Fibroblast of villous mesenchyme (primary cell): ENCODE measurements around the gene EGFL7. TPM values are rescaled to one million over a fixed set of nuclear protein-coding genes. Genes with fewer than 3 reads are reported as not detected.

Experiments
- DNase-seq: peaks from one replicate; pipeline ENCODE4 v3.0.0-alpha.2; 2010; ENCODE audit warnings: low read depth
- H3K4me3 ChIP-seq: 2 replicates; pipeline ENCODE4 v1.5.1; 2011; ENCODE audit warnings: low read depth, mild to moderate bottlenecking, low read length
- total RNA-seq: library from RNA; depleted of rRNA; stranded (reverse); fragments of >200 nt; gene quantifications from 2 replicates; pipeline ENCODE4 v1.2.3, GENCODE V29; 2012
- TF ChIP-seq, protein P1 (sequence below): IDR thresholded peaks from 2 replicates; pipeline ENCODE4 v1.5.1; 2012; ENCODE audit warnings: low read depth, mild to moderate bottlenecking, low read length; ENCODE audit not compliant: insufficient read depth

The EGFL7 gene
- total RNA-seq, 1 donor = 9.9 TPM

DNA sequence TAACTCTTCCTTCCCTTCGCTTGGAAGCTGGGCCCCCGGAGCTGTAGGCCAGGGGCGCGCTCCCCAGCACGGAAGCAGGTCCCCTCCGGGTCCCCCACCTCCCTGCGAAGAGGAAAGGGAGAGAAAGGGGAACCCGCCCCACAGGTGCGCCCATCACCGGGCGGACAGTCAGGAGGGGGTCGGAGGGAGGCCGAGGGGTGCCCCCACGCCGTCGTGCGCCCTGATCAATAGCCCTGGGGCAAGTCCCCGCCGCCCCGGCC, 23.7 kb downstream of the EGFL7 start:
- TF ChIP-seq, protein P1, sequence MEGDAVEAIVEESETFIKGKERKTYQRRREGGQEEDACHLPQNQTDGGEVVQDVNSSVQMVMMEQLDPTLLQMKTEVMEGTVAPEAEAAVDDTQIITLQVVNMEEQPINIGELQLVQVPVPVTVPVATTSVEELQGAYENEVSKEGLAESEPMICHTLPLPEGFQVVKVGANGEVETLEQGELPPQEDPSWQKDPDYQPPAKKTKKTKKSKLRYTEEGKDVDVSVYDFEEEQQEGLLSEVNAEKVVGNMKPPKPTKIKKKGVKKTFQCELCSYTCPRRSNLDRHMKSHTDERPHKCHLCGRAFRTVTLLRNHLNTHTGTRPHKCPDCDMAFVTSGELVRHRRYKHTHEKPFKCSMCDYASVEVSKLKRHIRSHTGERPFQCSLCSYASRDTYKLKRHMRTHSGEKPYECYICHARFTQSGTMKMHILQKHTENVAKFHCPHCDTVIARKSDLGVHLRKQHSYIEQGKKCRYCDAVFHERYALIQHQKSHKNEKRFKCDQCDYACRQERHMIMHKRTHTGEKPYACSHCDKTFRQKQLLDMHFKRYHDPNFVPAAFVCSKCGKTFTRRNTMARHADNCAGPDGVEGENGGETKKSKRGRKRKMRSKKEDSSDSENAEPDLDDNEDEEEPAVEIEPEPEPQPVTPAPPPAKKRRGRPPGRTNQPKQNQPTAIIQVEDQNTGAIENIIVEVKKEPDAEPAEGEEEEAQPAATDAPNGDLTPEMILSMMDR = no peak
- H3K4me3 ChIP-seq = peak overlapping the region; percentile 84
- DNase-seq = no peak

DNA sequence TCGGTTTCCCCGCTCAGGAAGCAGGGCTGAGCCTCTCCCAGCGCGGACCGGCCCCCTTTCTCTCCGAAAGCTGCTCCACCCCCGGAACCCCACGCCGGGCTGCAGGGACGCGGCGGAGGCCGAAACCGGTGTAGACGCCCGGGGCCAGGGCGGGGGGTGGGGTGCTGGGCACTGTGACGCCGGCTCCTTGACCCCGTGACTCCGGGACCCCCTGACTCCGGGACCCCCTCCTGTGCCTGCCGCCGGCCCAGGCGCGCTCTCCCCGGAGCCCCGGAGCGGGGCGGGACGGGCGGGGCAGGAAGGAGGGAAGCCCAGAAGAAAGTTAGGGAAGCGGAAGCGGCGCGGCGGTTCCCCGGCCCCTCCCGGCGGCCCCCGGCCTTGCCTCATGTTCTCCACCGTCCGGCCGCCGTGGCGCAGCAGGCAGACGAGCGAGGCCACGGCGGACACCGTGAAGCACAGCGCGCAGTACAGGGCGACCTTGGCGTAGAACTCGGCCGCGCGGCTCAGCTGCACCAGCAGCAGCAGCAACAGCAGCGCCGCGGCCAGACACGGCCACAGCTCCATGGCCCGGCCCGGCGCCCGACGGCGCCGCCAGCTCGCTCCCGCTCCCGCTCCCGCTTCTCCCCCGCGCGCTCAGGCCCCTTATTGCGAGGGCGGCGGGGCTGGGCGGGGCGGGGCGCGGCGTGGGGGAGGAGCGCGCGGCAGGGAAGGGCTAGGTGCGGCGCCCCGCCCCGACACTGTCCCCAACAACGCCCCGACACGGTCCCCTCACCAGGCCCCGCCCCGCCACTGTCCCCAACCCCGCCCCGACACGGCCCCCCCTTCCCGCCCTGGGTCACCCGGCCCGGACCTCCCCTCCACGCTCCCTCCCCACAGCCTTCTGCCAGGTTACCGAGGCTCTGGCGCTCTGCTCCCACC, 24.3 kb downstream of the EGFL7 start, which contains the start of gene AGPAT2:
Gene AGPAT2 (minus strand): TSS at position 664 of the 918 bp plus-strand sequence. CDS start 100 bp downstream, at position 564.
- DNase-seq = peak; percentile 60
- TF ChIP-seq, protein P1 = no peak
- peak within 1 kb of the TSS; percentile 84 for H3K4me3 ChIP-seq

GRCh38 chr9:136687721-136688223, 25.1 kb downstream of the EGFL7 start:
- peak overlapping the region; percentile 84 for H3K4me3 ChIP-seq
- TF ChIP-seq, protein P1 = no peak
- no peak for DNase-seq

GRCh38 chr9:136688274-136689107, 25.8 kb downstream of the EGFL7 start:
- peak; percentile 20 for DNase-seq
- H3K4me3 ChIP-seq = no peak overlapping the region
- TF ChIP-seq, protein P1 = no peak

DNA sequence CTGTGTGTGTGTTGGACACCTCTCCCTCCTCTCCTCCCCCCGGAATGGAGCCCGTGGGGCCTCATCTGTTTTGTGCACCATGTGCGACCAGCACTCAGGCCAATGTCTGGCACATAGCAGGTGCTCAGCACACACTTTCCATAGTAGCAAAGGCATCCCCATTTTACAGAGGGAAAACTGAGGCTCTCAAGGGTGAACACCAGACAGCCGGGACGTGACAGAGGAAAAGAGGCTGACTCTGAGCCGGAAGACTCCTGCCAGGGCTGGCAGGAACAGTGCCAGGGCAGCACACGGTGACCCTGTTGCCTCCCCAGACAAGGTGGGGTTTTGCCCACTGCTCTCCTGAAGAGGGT, 26.4 kb downstream of the EGFL7 start:
- no peak overlapping the region for H3K4me3 ChIP-seq
- no peak for DNase-seq
- TF ChIP-seq, protein P1 = no peak

GRCh38 chr9:136690104-136690805, 27.5 kb downstream of the EGFL7 start:
- DNase-seq = no peak
- no peak overlapping the region for H3K4me3 ChIP-seq
- TF ChIP-seq, protein P1 = no peak
